ENCODE measurements around the gene GNG8. TPM values are rescaled to one million over a fixed set of nuclear protein-coding genes. Genes with fewer than 3 reads are reported as not detected.

The GNG8 gene
- total RNA-seq, 4 donors from 2014 or later: not detected

- Histone ChIP-seq H3K4me3 (peak overlapping the region in 2 of 4 donors; percentile 5 to 6), H3K27ac (peak overlapping the region; percentile 72 to 100 (median 98)), H3K27me3 (no peaks in the 10 kb centered on the region), H3K9me3 (no peaks in the 10 kb centered on the region), H3K36me3 (peaks cover 0 to 46% (median 8%) of the 10 kb centered on the region in 3 donors), H3K4me1 (peaks cover 0 to 83% (median 49%) of the 10 kb centered on the region in 4 donors)
- TF ChIP-seq POLR2A (IDR thresholded peaks at IDR 0.05) (peak in 1 of 2 donors; percentile 31), EP300 (IDR thresholded peaks at IDR 0.05) (peak in 1 of 2 donors; percentile 71), CTCF (IDR thresholded peaks at IDR 0.05) (no peak)
- DNase-seq (ENCODE audit: low spot score in 2 of 2): peak in 1 of 2 donors; percentile 21
- 33 to 45% methylated on average over 12 to 13 of the region's 13 CpGs for WGBS, 2 donors
Measured at GRCh38 chr19:46604781-46605355, 31.1 kb downstream of the GNG8 start.

GRCh38 chr19:46603752-46604231 lies 32.2 kb downstream of the GNG8 start:
- Histone ChIP-seq H3K27ac (peak overlapping the region; percentile 96 to 100 (median 99)), H3K4me3 (peak overlapping the region in 2 of 4 donors; percentile 99), H3K9me3 (peaks cover 0 to 6% (median 0%) of the 10 kb centered on the region in 4 donors), H3K36me3 (peaks cover 0 to 35% (median 6%) of the 10 kb centered on the region in 3 donors), H3K27me3 (no peaks in the 10 kb centered on the region), H3K4me1 (peaks cover 0 to 76% (median 48%) of the 10 kb centered on the region in 4 donors)
- WGBS, 2 donors: 27 to 34% methylated on average over 4 to 5 of the region's 9 CpGs
- no peak for TF ChIP-seq CTCF (IDR thresholded peaks at IDR 0.05)
- no peak for TF ChIP-seq EP300 (IDR thresholded peaks at IDR 0.05)
- TF ChIP-seq POLR2A (IDR thresholded peaks at IDR 0.05): no peak
- DNase-seq (ENCODE audit: low spot score in 2 of 2): no peak

GRCh38 chr19:46603195-46603637 lies 32.8 kb downstream of the GNG8 start:
- H3K36me3 ChIP-seq: peaks cover 0 to 29% (median under 1%) of the 10 kb centered on the region in 3 donors
- H3K4me3 ChIP-seq: peak overlapping the region; percentile 98 to 99 (median 99)
- 23 to 42% methylated on average over 2 of the region's 2 CpGs for WGBS, 2 donors
- peaks cover 0 to 70% (median 47%) of the 10 kb centered on the region in 4 donors for H3K4me1 ChIP-seq
- no peak for DNase-seq (ENCODE audit: low spot score in 2 of 2)
- peak overlapping the region; percentile 96 to 100 (median 99) for H3K27ac ChIP-seq
- no peaks in the 10 kb centered on the region for H3K27me3 ChIP-seq
- no peak for TF ChIP-seq CTCF (IDR thresholded peaks at IDR 0.05)
- TF ChIP-seq EP300 (IDR thresholded peaks at IDR 0.05): no peak
- TF ChIP-seq POLR2A (IDR thresholded peaks at IDR 0.05): no peak
- H3K9me3 ChIP-seq: peaks cover 0 to 12% (median 0%) of the 10 kb centered on the region in 4 donors

- Histone ChIP-seq H3K4me1 (peaks cover 0 to 65% (median 43%) of the 10 kb centered on the region in 4 donors), H3K36me3 (peaks cover 0 to 23% (median 0%) of the 10 kb centered on the region in 3 donors), H3K4me3 (peak overlapping the region; percentile 98 to 99 (median 99)), H3K27ac (peak overlapping the region; percentile 96 to 100 (median 99)), H3K9me3 (peaks cover 0 to 18% (median 0%) of the 10 kb centered on the region in 4 donors), H3K27me3 (no peaks in the 10 kb centered on the region)
- TF ChIP-seq CTCF (IDR thresholded peaks at IDR 0.05): no peak
- no peak for TF ChIP-seq POLR2A (IDR thresholded peaks at IDR 0.05)
- TF ChIP-seq EP300 (IDR thresholded peaks at IDR 0.05): no peak
- DNase-seq (ENCODE audit: low spot score in 2 of 2): no peak
- 6 to 9% methylated on average over 20 to 21 of the region's 23 CpGs for WGBS, 2 donors
Measured at GRCh38 chr19:46602392-46603194, 33.4 kb downstream of the GNG8 start.
